ENCODE data around the gene CABS1.

DNA sequence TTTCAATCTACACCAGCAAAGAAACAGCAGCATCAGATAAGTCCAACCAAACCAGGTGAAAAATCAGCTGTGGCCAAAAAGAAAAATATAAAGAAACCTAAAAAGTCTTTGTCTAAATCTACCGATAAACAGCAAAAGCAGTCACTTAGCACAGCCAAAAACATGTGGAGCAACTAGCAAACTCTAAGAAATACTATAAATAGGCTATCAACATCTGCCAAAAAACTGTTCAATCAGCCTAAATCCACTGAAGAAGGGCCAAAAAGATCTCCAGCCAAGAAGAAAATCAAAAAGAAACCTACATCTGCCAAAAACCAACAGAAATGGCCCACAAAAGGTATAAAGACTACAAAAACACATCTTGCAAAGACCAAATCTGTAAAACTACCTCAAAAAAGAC, 36.7 kb upstream of the CABS1 start:
- TF ChIP-seq, protein P1, sequence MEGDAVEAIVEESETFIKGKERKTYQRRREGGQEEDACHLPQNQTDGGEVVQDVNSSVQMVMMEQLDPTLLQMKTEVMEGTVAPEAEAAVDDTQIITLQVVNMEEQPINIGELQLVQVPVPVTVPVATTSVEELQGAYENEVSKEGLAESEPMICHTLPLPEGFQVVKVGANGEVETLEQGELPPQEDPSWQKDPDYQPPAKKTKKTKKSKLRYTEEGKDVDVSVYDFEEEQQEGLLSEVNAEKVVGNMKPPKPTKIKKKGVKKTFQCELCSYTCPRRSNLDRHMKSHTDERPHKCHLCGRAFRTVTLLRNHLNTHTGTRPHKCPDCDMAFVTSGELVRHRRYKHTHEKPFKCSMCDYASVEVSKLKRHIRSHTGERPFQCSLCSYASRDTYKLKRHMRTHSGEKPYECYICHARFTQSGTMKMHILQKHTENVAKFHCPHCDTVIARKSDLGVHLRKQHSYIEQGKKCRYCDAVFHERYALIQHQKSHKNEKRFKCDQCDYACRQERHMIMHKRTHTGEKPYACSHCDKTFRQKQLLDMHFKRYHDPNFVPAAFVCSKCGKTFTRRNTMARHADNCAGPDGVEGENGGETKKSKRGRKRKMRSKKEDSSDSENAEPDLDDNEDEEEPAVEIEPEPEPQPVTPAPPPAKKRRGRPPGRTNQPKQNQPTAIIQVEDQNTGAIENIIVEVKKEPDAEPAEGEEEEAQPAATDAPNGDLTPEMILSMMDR (IDR thresholded peaks at IDR 0.05): no peak
- TF ChIP-seq EZH2phosphoT487 (IDR thresholded peaks at IDR 0.05) (no peak), EZH2 (IDR thresholded peaks at IDR 0.05) (no peak)
